Neural cell (in vitro differentiated cells): ENCODE measurements around the gene NCOA3. TPM values are rescaled to one million over a fixed set of nuclear protein-coding genes. Genes with fewer than 3 reads are reported as not detected.

Experiments
- H2AFZ ChIP-seq: fragments of 200-600, 300-800 bp; sonication (generic), shearing (Covaris generic); 2 replicates; pipeline ENCODE4 v1.6.0; 2014; ENCODE audit warnings: low read depth, mild to moderate bottlenecking, antibody characterized with exemption, low read length, moderate library complexity
- H3F3A ChIP-seq: fragments of 200-600 bp; shearing (Covaris generic); 2 replicates; pipeline ENCODE4 v1.6.1; 2016; ENCODE audit warnings: mild to moderate bottlenecking, moderate library complexity, mixed read lengths, antibody characterized with exemption, low read length; ENCODE audit not compliant: insufficient read depth, poor library complexity, severe bottlenecking
- H3K27ac ChIP-seq: fragments of 200-600, 300-800 bp; sonication (generic), shearing (Covaris generic); 2 replicates; pipeline ENCODE4 v1.5.1; 2014; ENCODE audit warnings: mild to moderate bottlenecking, low read length, moderate library complexity
- H3K27me3 ChIP-seq: fragments of 300-800, 200-600 bp; sonication (generic), shearing (Covaris generic); 2 replicates; pipeline ENCODE4 v1.6.0; 2014; ENCODE audit warnings: mild to moderate bottlenecking, low read depth, low read length, moderate library complexity; ENCODE audit not compliant: insufficient read depth
- H3K36me3 ChIP-seq: fragments of 300-800, 200-600 bp; sonication (generic), shearing (Covaris generic); 2 replicates; pipeline ENCODE4 v1.5.1; 2014; ENCODE audit warnings: mild to moderate bottlenecking, antibody characterized with exemption, low read length, moderate library complexity; ENCODE audit not compliant: insufficient read depth
- H3K4me2 ChIP-seq: fragments of 300-800, 200-600 bp; sonication (generic), shearing (Covaris generic); 2 replicates; pipeline ENCODE4 v1.6.0; 2014; ENCODE audit warnings: mild to moderate bottlenecking, low read length
- H3K4me3 ChIP-seq: fragments of 300-800, 200-600 bp; sonication (generic), shearing (Covaris generic); 2 replicates; pipeline ENCODE4 v1.5.1; 2014; ENCODE audit warnings: mild to moderate bottlenecking, low read length, moderate library complexity
- H3K79me2 ChIP-seq: fragments of 200-600 bp; shearing (Covaris generic); replicated peaks from 2 replicates; pipeline ENCODE4 v1.6.0; 2014; ENCODE audit warnings: mild to moderate bottlenecking, low read length, moderate library complexity; ENCODE audit not compliant: insufficient read depth
- H3K9ac ChIP-seq: fragments of 300-800, 200-600 bp; sonication (generic), shearing (Covaris generic); 2 replicates; pipeline ENCODE4 v1.6.1; 2016; ENCODE audit warnings: mild to moderate bottlenecking, low read length, mixed read lengths
- H3K9me2 ChIP-seq: fragments of 200-600 bp; shearing (Covaris generic); 2 replicates; pipeline ENCODE4 v1.6.1; 2016; ENCODE audit warnings: mild to moderate bottlenecking, low read length, mixed read lengths; ENCODE audit not compliant: insufficient read depth
- H3K9me3 ChIP-seq: fragments of 200-600, 300-800 bp; sonication (generic), shearing (Covaris generic); 2 replicates; pipeline ENCODE4 v1.6.1; 2016; ENCODE audit warnings: mild to moderate bottlenecking, mixed run types, low read length, moderate library complexity, mixed read lengths
- H4K20me1 ChIP-seq: fragments of 200-600 bp; shearing (Covaris generic); 2 replicates; pipeline ENCODE4 v1.6.1; 2016; ENCODE audit warnings: mild to moderate bottlenecking, mixed run types; ENCODE audit not compliant: insufficient read depth
- CTCF ChIP-seq: fragments of 450-650 bp; IDR thresholded peaks from 2 replicates; pipeline ENCODE4 v1.5.1; 2014; ENCODE audit warnings: antibody characterized with exemption, mild to moderate bottlenecking, moderate library complexity; ENCODE audit not compliant: poor library complexity, severe bottlenecking
- EP300 ChIP-seq: fragments of 450-650 bp; conservative IDR thresholded peaks from 2 replicates; pipeline ENCODE4 v1.6.1; 2014; ENCODE audit warnings: antibody characterized with exemption, mild to moderate bottlenecking, moderate library complexity; ENCODE audit not compliant: poor library complexity, severe bottlenecking
- EZH2 ChIP-seq: fragments of 200-600, 300-800 bp; shearing (Covaris generic), sonication (generic); IDR thresholded peaks from 2 replicates; pipeline ENCODE4 v1.6.1; 2014; ENCODE audit warnings: antibody characterized with exemption, low read length, borderline replicate concordance, mild to moderate bottlenecking; ENCODE audit not compliant: insufficient read depth, poor library complexity, severe bottlenecking
- MXI1 ChIP-seq: fragments of 450-650 bp; conservative IDR thresholded peaks from 2 replicates; pipeline ENCODE4 v1.6.1; 2014; ENCODE audit warnings: antibody characterized with exemption, mild to moderate bottlenecking; ENCODE audit not compliant: poor library complexity, severe bottlenecking
- POLR2AphosphoS5 ChIP-seq: IDR thresholded peaks from 2 replicates; pipeline ENCODE4 v1.6.1; 2012
- RAD21 ChIP-seq: fragments of 450-650 bp; conservative IDR thresholded peaks from 2 replicates; pipeline ENCODE4 v1.6.1; 2014; ENCODE audit warnings: antibody characterized with exemption, mild to moderate bottlenecking, moderate library complexity
- REST ChIP-seq: IDR thresholded peaks from 2 replicates; pipeline ENCODE4 v1.6.1; 2012; ENCODE audit warnings: borderline replicate concordance
- SMC3 ChIP-seq: fragments of 450-650 bp; conservative IDR thresholded peaks from 2 replicates; pipeline ENCODE4 v1.6.1; 2014; ENCODE audit warnings: antibody characterized with exemption, mild to moderate bottlenecking, moderate library complexity; ENCODE audit not compliant: poor library complexity
- TAF1 ChIP-seq: IDR thresholded peaks from 2 replicates; pipeline ENCODE4 v1.6.1; 2012; ENCODE audit warnings: low read depth
- polyA plus RNA-seq: library from polyadenylated mRNA; depleted of rRNA; stranded (reverse); fragments of >200 nt; gene quantifications from 2 replicates; pipeline ENCODE4 v1.2.3, GENCODE V29; 2014

The NCOA3 gene
- polyA plus RNA-seq, 1 donor from 2014 or later: 14.2 TPM

- TF ChIP-seq EZH2 (no peak), TAF1 (no peak), SMC3 (no peak)
These were observed 5.6 kb upstream of the NCOA3 start (continued) for GRCh38 chr20:47496118-47496517.

- H3K9me3 ChIP-seq: no peaks in the 10 kb centered on the region
- no peaks in the 10 kb centered on the region for H3K27me3 ChIP-seq
- H3K4me2 ChIP-seq: no peak overlapping the region
- TF ChIP-seq POLR2AphosphoS5 (no peak), MXI1 (no peak), CTCF (no peak), SMC3 (no peak), EZH2 (no peak), EP300 (no peak), RAD21 (no peak), TAF1 (no peak), REST (no peak)
- H4K20me1 ChIP-seq: no peaks in the 10 kb centered on the region
- no peak overlapping the region for H3K27ac ChIP-seq
- H3K9ac ChIP-seq: no peak overlapping the region
- H2AFZ ChIP-seq: no peak overlapping the region
- peaks cover 14% of the 10 kb centered on the region for H3K79me2 ChIP-seq
- H3F3A ChIP-seq: peaks cover 5% of the 10 kb centered on the region
- H3K9me2 ChIP-seq: no peaks in the 10 kb centered on the region
- H3K36me3 ChIP-seq: no peaks in the 10 kb centered on the region
- H3K4me3 ChIP-seq: no peak overlapping the region
These were observed 3.1 kb upstream of the NCOA3 start for GRCh38 chr20:47498606-47499005.

DNA sequence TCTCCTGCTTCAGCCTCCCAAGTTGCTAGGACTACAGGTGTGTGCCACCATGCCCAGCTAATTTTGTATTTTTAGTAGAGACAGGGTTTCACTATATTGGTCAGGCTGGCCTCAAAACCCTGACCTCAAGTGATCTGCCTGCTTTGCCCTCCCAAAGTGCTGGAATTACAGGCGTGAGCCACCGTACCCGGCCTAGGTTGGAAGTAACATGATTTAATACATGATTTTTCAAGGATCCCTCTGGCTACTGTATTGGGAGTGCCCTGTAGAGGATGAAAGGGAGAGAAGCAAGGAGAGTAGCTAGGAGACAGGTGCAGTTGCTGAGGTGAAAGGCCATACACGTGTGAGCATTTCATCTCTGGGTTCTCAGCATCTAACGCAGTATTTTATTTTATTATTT, 2.6 kb upstream of the NCOA3 start:
- Histone ChIP-seq H3K4me3 (no peak overlapping the region), H3K27me3 (no peaks in the 10 kb centered on the region), H3K9me2 (no peaks in the 10 kb centered on the region)

More for the DNA sequence above, 2.6 kb upstream of the NCOA3 start:
- H3F3A ChIP-seq: peaks cover 5% of the 10 kb centered on the region
- H4K20me1 ChIP-seq: no peaks in the 10 kb centered on the region
- H3K36me3 ChIP-seq: no peaks in the 10 kb centered on the region
- no peak overlapping the region for H2AFZ ChIP-seq
- H3K9me3 ChIP-seq: no peaks in the 10 kb centered on the region
- H3K4me2 ChIP-seq: no peak overlapping the region
- H3K27ac ChIP-seq: no peak overlapping the region
- TF ChIP-seq CTCF (no peak), RAD21 (no peak), TAF1 (no peak), SMC3 (no peak), MXI1 (no peak), EP300 (no peak), EZH2 (no peak), REST (no peak), POLR2AphosphoS5 (no peak)
- no peak overlapping the region for H3K9ac ChIP-seq
- peaks cover 18% of the 10 kb centered on the region for H3K79me2 ChIP-seq
